Activated naive CD4-positive, alpha-beta T cell treated with anti-CD3 and anti-CD28 coated beads, Interleukin-2, amount 50 U/mL, for 72 hours (primary cell): Measurements from ENCODE around the gene SPI1. TPM values are rescaled to one million over a fixed set of nuclear protein-coding genes. Genes with fewer than 3 reads are reported as not detected.

Experiments used
- ATAC-seq, 2 donors: fragments of 150-1000 bp; cut with Tn5 transposase; 2 replicates each; pipeline ENCODE4 v1.10.0; 2021; ENCODE audit warnings: mild to moderate bottlenecking in 2 of 2, moderate library complexity in 2 of 2
- DNase-seq, 2 donors: peaks; one replicate each; pipeline ENCODE4 v3.0.0; 2021 to 2022; ENCODE audit warnings: low spot score in 2 of 2
- H3K27ac Mint-ChIP-seq, 2 donors: one replicate each; pipeline ENCODE4 v1.8.0; 2022; ENCODE audit warnings: mild to moderate bottlenecking in 2 of 2, mixed read lengths in 2 of 2
- H3K36me3 Mint-ChIP-seq, 2 donors: one replicate each; pipeline ENCODE4 v1.8.0; 2022; ENCODE audit warnings: mixed read lengths in 2 of 2
- H3K9me3 Mint-ChIP-seq, 2 donors: one replicate each; pipeline ENCODE4 v1.8.0; 2022; ENCODE audit warnings: mixed read lengths in 2 of 2
- total RNA-seq, 2 donors: library from RNA; stranded (reverse); gene quantifications; one replicate each; pipeline ENCODE4 v1.2.3, GENCODE V29; 2022

The SPI1 gene
- total RNA-seq, result under 1 TPM in 1 of 2 donors, not detected in 1; 0.20 TPM

DNA sequence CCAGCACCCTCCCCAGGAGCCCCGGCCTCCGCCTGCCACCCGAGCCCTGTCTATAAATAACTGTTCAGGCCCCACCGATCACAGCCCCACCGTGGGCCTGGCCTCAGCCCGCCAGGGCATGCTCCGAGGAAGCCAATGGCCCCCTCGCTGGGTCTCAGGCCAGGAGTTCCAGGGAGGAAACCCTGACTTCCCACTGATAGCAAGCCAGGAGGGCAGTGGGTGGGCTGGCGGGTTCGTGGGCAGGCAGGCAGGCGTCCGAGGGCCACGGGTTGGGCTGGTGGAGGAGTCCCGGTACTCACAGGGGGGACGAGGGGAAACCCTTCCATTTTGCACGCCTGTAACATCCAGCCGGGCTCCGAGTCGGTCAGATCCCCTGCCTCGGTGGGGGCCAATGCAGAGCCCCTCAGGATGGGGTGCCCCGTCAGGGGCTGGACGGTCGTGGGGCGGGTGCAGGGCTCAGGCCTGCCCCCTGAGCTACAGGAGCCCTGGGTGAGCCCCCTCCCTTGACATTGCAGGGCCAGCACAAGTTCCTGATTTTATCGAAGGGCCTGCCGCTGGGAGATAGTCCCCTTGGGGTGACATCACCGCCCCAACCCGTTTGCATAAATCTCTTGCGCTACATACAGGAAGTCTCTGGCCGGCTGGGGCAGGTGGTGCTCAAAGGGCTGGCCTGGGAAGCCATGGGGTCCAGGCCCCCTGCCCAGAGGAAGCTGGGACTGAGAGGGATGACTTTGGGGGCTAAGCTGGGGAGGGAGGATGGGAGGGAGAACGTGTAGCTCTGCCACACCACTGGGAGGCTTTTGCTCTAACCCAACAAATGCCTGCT lies at the start of gene SPI1:
Gene SPI1 (minus strand): TSS at position 538 of the 826 bp plus-strand sequence. CDS start 194 bp downstream, at position 344.
- ATAC-seq, result no peak
- Mint-ChIP-seq H3K36me3 (no peaks in the 10 kb centered on the region), H3K9me3 (no peaks in the 10 kb centered on the region), H3K27ac (peak within 1 kb of the TSS in 1 of 2 donors; percentile 34)
- no peak for DNase-seq

DNA sequence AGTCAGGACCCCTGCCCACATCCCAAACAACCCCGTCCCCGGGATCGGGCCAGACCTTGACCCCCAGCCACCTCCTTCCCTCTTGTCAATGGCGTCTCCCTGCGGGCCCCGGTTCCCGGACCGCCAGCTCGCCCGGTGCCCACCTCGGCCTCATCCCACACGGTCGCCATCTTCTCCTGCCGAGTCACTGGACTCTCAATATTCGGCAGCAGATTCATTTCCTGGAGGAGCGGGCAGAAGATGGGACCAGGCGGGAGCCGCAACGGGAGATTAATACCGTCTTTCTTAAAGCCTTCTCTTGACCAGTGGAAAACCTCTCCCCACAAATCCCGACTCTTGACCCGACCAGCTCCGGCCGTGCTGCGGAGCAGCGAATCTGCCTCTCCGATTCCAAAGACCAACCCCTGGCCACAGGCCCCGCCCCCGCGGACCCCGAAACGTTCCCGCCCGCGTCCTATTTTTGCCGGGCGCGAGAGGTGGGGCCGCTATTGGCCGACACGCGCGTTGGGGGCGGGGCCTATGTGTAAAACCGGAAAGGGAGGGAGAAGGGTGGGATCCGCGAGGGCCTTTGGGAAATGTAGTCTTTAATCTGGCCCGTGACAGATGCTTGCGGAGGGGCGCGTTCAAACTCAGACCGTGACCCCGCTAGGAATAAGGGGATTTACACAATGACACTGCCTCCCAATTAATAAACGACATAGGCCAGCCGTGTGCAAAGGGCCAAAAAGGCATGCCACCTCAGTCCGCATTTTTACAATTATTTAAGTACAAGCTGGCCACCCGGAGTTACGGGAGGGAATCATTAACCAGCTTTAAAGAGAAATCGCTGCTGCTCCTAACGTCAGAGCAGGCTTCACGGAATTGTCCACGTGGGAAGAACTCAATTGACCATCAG lies 48.0 kb upstream of the SPI1 start, which contains the start of gene PSMC3:
Gene PSMC3 (minus strand): TSS at position 378 of the 895 bp plus-strand sequence. CDS start 160 bp downstream, at position 218.
- H3K27ac Mint-ChIP-seq, result peak within 1 kb of the TSS; percentile 99 to 100
- DNase-seq (peak; percentile 96 to 99), ATAC-seq (peak; percentile 95 to 97)
- peaks cover 32 to 33% of the 10 kb centered on the region in 2 donors for H3K36me3 Mint-ChIP-seq
- no peaks in the 10 kb centered on the region for H3K9me3 Mint-ChIP-seq

DNA sequence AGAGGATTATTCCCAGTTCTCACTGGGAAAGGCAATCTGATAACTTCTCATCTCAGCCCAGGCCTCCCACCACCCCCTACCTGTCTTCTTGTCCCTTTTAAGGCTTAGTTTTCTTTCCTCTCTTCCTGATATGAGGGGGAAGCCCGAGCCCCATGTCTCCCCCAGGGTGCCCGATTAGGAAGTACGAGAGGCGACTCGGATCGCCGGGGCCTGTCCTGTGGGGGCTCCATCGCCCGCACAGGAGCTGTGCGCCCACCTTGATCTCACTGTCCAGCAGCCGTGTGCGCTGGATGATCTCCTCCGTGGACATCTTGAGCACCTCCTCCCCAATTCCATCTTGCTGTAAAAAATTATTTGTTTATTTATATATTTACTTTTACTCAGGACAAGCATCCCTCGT lies 47.3 kb upstream of the SPI1 start:
- no peak for DNase-seq
- H3K36me3 Mint-ChIP-seq, result peaks cover 33 to 36% of the 10 kb centered on the region in 2 donors
- H3K9me3 Mint-ChIP-seq, result no peaks in the 10 kb centered on the region
- H3K27ac Mint-ChIP-seq, result peak overlapping the region; percentile 99 to 100
- ATAC-seq, result no peak

DNA sequence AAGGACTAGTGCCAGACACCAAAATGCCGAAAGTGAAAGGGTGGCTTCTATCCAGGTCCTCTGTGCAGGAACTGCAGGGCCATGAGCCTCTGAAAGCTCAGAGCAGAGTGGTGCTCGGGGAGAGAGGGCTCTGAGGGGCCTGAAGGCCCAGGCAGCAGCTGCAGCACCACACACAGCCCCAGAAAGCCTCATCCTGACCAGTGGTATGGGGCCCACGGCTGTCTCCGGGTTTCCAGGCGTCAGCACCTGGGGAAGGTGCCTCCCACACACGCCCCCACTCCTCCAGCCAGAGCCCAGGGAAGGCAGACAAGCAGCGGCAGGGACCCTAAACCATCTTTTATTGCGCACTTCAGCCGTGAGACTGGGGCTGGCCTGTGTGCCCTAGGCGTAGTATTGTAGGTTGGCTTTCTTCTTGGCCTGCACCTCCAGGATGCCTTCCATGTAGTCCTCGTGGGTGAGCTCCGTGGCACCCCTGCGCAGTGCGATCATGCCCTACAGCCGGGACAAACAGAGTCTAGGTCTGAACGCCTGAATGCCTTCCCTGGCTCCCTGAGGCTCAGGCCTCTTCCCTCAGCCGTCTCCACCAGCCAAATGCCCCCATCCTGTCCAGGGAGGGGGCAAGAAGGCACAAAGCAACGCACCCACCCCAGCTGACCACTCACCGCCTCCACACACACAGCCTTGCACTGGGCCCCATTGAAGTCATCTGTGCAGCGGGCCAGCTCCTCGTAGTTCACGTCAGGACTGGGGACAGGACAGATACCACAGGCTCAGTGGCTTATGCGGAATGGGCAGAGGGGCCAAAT lies 40.3 kb upstream of the SPI1 start:
- no peak for ATAC-seq
- Mint-ChIP-seq H3K27ac (peak overlapping the region; percentile 62 to 95), H3K9me3 (no peaks in the 10 kb centered on the region), H3K36me3 (peaks cover 8 to 23% of the 10 kb centered on the region in 2 donors)
- DNase-seq, result no peak

DNA sequence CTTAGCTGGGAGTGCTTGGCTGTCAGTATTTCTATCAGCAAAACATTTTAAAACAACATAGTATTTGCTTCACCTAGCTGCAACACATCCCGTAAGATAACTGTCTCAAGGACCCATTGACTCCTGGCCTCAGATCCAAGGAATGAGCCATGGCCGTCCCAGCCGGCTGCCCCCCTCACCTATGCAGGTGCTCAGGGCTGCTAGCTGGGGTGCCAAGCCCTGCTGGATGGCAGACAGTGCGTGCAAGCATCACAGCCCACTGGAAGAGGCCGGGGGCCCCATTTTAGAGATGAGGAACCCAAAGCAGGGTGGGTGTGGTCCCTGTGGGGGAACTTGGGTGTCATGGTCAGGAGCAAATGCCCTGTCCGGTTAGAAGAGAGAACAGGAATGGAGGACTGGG lies 39.4 kb upstream of the SPI1 start:
- no peak for ATAC-seq
- Mint-ChIP-seq H3K36me3 (peaks cover 6 to 22% of the 10 kb centered on the region in 2 donors), H3K9me3 (no peaks in the 10 kb centered on the region), H3K27ac (peak overlapping the region; percentile 62 to 95)
- DNase-seq, result no peak

DNA sequence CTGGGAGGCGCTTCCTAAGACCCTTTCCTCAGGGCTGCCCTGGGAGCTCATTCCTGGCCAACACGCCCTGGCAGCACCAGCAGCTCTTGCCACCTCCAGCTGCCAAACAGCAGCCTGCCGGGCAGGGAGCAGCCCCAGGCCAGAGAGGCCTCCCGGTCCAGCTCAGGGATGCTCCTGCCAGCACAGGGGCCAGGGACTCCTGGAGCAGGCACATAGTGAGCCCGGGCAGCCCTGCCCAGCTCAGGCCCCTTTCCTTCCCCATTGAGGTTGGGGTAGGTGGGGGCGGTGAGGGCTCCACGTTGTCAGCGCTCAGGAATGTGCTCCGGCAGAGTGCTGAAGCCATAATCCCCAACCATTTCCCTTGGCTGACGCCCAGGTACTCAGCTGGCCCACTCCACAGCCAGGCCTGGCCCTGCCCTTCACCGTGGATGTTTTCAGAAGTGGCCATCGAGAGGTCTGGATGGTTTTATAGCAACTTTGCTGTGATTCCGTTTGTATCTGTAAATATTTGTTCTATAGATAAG lies 37.7 kb upstream of the SPI1 start:
- Mint-ChIP-seq H3K36me3 (peaks cover 6 to 17% of the 10 kb centered on the region in 2 donors), H3K9me3 (no peaks in the 10 kb centered on the region), H3K27ac (peak overlapping the region; percentile 24 to 29)
- DNase-seq, result no peak
- ATAC-seq, result peak; percentile 3 to 8

DNA sequence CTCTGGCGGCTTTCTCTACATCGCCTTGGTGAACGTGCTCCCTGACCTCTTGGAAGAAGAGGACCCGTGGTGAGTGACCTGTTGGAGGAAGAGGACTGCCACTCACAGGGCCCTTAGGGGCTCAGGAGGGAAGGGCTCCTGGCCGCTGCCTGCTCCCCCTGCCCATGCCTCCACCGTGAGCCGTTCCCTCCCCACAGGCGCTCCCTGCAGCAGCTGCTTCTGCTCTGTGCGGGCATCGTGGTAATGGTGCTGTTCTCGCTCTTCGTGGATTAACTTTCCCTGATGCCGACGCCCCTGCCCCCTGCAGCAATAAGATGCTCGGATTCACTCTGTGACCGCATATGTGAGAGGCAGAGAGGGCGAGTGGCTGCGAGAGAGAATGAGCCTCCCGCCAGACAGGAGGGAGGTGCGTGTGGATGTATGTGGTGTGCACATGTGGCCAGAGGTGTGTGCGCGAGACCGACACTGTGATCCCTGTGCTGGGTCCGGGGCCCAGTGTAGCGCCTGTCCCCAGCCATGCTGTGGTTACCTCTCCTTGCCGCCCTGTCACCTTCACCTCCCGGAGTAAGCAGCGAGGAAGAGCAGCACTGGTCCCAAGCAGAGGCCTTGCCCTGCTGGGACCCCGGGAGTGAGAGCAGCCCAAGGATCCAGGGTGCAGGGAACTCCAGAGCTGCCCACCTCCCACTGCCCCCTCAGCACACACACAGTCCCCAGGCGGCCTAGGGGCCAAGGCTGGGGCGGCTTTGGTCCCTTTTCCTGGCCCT lies 36.9 kb upstream of the SPI1 start:
- DNase-seq, result no peak
- Mint-ChIP-seq H3K9me3 (no peaks in the 10 kb centered on the region), H3K27ac (peak overlapping the region in 1 of 2 donors; percentile 24), H3K36me3 (peaks cover 6 to 15% of the 10 kb centered on the region in 2 donors)
- ATAC-seq, result peak; percentile 3 to 4

DNA sequence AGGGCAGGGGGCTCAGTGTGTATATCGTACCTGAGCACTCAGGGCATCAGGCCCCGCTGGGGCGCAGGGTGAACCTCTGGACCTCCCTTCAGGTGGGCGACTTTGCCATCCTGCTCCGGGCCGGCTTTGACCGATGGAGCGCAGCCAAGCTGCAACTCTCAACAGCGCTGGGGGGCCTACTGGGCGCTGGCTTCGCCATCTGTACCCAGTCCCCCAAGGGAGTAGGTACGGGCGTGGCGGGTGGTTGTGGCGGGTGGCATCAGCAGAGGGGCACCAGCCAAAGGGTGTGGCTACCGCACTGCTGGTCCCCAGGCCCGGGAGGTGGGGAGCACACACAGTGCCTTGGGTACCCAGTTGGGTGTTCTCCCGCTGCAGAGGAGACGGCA lies 36.3 kb upstream of the SPI1 start:
- Mint-ChIP-seq H3K27ac (peak overlapping the region in 1 of 2 donors; percentile 68), H3K36me3 (peaks cover 0 to 9% of the 10 kb centered on the region in 2 donors)

DNA sequence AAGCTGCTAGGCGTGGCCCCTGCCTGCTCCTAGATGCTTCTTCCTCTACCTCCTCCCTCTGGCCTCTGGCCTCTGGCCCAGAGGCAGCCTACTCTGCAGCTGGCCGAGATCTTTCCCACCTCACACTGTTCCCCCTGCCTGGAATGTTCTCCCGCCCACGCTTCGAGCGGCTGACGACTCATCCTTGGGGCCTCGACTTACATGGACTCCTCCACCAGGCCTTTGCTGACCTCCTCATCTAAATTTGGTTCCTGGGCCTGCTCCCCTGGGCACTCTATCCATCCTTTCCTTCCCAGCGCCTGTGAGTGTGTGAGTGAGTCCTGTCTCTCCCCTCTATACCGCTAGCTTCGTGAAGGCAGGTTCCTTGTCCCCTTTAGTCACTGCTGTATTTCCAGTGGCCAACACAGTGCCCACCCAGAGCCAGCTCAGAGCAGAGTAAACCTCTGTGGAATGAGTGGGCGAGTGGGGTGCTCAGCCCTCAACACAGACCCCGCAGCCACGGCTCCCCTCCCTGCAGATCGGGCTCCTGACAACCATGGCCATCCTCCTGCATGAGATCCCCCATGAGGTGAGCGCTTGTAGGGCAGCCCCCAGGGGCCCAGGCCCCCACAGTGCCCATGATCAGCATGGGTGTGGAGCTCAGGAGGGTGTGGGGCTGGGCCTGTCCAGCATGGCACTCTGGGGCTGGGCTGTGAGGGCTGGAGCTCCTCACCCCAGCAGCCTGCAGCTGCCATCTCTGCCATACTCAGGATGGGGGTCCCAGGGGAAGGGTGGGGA lies 35.7 kb upstream of the SPI1 start:
- H3K27ac Mint-ChIP-seq, result peak overlapping the region in 1 of 2 donors; percentile 68
- DNase-seq, result no peak
- H3K36me3 Mint-ChIP-seq, result peaks cover 0 to 8% of the 10 kb centered on the region in 2 donors
- peak in 1 of 2 donors; percentile 15 for ATAC-seq
- no peaks in the 10 kb centered on the region for H3K9me3 Mint-ChIP-seq

More for the DNA sequence above, 36.3 kb upstream of the SPI1 start:
- ATAC-seq, result peak in 1 of 2 donors; percentile 3
- no peak for DNase-seq
- H3K9me3 Mint-ChIP-seq, result no peaks in the 10 kb centered on the region

DNA sequence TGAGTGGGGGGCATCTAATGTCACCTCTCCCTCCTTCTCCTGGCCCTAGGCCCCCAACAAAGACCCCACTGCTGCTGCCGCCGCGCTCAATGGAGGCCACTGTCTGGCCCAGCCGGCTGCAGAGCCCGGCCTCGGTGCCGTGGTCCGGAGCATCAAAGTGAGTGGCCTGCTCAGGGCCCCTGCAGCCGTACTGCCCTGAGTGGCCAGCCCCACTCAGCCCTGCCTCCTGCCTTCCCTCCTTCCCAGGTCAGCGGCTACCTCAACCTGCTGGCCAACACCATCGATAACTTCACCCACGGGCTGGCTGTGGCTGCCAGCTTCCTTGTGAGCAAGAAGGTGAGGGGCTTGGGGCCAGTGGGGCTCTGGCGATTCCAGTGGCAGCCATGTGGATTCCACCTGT lies 35.0 kb upstream of the SPI1 start:
- H3K27ac Mint-ChIP-seq, result peak overlapping the region in 1 of 2 donors; percentile 68
- peaks cover 0 to 8% of the 10 kb centered on the region in 2 donors for H3K36me3 Mint-ChIP-seq
- DNase-seq (no peak), ATAC-seq (no peak)
- H3K9me3 Mint-ChIP-seq, result no peaks in the 10 kb centered on the region

DNA sequence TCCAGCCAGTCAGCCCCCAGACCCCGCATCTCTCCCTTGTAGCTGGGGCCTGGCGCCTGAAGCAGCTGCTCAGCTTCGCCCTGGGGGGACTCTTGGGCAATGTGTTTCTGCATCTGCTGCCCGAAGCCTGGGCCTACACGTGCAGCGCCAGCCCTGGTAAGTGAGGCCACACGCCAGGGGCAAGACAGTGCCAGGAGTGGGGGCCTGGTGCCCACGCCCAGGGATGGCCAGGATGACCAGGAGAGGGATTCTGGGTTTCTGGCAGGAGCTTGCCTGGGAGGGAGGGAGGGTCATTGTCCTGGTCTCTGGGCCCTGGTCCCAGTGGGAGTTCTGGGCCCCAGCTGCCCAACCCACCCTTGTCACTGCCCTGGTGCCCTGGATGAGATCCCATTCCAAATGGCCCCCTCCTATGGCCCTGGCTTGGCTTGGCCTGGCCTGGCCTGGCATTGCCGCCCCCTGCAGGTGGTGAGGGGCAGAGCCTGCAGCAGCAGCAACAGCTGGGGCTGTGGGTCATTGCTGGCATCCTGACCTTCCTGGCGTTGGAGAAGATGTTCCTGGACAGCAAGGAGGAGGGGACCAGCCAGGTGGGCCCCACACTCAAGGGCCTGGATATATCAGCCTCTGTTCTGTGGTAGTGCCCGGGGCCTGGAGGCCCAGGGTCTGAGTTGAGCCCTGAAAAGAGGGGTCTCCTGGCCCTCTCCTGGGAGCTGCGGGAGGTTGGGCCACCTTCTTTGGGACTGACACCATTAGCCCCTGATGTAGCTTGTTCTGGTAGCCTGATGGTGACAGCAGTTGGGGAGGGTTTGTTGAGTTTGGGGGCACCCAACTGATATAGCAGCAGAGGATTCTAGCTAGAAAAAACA lies 33.8 kb upstream of the SPI1 start:
- no peak overlapping the region for H3K27ac Mint-ChIP-seq
- H3K36me3 Mint-ChIP-seq, result no peaks in the 10 kb centered on the region
- DNase-seq (peak in 1 of 2 donors; percentile 78), ATAC-seq (no peak)
- no peaks in the 10 kb centered on the region for H3K9me3 Mint-ChIP-seq

DNA sequence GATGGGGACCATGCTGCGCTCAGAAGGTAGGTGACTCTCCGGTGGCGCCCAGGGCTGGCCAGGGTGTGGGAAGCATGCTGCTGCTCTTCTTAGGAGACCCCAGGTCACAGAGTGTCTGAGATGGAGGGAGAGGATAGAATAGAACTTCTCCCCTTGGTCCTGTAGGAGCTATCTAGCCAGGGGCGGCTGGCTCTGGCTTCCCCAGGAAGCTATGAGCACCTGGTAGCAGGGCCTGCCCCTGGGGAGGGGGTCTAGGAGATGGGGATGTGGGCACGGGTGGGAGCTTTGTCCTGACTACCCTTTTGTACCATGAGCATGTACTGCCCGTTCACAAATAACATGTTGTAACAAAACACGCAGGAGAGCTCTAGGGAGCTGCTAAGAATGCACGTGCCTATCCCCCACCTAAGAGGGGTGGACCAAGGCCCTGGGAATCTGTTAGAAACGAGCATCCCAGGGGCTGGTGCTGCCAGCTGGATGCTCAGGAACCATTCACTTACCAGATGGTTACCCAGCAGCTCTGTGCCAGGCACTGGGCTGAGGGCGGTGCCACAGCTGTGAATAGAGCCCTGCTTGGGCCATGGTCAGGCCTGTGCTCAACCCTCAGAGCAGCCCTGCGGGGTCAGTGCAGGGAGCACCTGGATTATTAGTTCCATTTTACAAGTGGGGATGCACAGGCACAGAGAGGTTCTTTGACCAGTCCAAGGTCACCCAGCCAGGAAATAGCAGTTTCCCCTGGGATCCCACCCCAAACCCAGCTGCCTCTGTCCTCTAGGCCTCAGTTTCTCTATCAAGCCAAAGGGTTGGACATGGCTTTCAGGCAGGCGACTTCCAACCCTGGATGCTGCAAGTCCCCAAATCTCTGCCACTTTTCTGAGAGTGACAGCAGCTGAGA lies 32.3 kb upstream of the SPI1 start:
- ATAC-seq, result no peak
- Mint-ChIP-seq H3K36me3 (no peaks in the 10 kb centered on the region), H3K27ac (no peak overlapping the region)

More for the DNA sequence above, 32.3 kb upstream of the SPI1 start:
- H3K9me3 Mint-ChIP-seq, result no peaks in the 10 kb centered on the region
- no peak for DNase-seq
